OCI-LY7 (cell line): ENCODE data around the gene BLMH.

Source experiments
- CTCF ChIP-seq: fragments of 200-600 bp; sonication (generic); conservative IDR thresholded peaks from 2 replicates; pipeline ENCODE4 v1.5.1; 2014; ENCODE audit warnings: mild to moderate bottlenecking, antibody characterized with exemption, low read length, moderate library complexity, mixed read lengths
- EZH2phosphoT487 ChIP-seq: fragments of 200-600 bp; sonication (generic); IDR thresholded peaks from 2 replicates; pipeline ENCODE4 v1.6.1; 2018; ENCODE audit warnings: low read depth, borderline replicate concordance, mild to moderate bottlenecking, mixed run types, antibody characterized with exemption, low read length, moderate library complexity, mixed read lengths

- TF ChIP-seq CTCF (no peak), EZH2phosphoT487 (no peak)
Observed at GRCh38 chr17:30248786-30249185, 43.0 kb downstream of the BLMH start.
